ENCODE data around the gene ZNF618. TPM values are rescaled to one million over a fixed set of nuclear protein-coding genes. Genes with fewer than 3 reads are reported as not detected.

Gene ZNF618
- total RNA-seq, 1 donor from 2014 or later, result 0.02 TPM

DNA sequence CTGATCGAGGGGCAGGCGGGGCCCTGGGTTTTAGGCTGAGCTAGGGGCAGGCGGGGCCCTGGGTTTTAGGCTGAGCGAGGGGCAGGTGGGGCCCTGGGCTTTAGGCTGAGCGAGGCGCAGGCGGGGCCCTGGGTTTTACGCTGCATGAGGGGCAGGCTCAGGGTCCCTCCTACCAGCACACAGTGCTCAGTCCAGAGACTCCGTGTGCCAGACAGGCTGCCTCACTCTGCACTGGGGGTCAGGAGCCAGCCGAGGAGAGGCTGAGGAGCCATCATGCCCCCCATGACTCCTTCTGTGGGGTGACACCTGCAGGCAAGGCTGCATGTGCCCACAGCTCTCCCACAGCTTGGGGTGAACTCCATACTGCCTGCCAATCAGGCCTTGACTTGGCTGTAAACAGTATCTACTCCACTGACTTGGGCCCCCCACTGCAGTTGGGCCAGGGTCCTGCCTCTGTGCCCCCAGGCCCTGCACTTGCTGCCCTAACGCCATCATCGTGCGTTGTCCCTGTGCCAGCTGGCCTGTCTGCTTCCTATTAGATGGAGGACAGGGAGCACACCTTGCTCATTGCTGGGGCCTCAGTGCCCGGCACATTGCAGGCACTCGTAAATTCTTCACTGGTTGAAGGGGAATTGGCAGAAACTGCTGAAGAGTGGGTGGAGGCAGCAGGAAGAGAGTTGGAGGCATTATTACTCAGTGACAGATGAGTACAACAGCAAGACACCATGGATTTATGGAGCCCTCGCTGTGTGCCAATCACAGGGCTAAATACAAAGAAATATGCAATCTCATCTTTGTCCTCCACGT, 123.3 kb downstream of the ZNF618 start:
- intact Hi-C loops (cut with micrococcal nuclease), result no loop called here

- intact Hi-C loops (cut with micrococcal nuclease), result no loop called here
Observed at GRCh38 chr9:114000063-114000454, 124.0 kb downstream of the ZNF618 start.

DNA sequence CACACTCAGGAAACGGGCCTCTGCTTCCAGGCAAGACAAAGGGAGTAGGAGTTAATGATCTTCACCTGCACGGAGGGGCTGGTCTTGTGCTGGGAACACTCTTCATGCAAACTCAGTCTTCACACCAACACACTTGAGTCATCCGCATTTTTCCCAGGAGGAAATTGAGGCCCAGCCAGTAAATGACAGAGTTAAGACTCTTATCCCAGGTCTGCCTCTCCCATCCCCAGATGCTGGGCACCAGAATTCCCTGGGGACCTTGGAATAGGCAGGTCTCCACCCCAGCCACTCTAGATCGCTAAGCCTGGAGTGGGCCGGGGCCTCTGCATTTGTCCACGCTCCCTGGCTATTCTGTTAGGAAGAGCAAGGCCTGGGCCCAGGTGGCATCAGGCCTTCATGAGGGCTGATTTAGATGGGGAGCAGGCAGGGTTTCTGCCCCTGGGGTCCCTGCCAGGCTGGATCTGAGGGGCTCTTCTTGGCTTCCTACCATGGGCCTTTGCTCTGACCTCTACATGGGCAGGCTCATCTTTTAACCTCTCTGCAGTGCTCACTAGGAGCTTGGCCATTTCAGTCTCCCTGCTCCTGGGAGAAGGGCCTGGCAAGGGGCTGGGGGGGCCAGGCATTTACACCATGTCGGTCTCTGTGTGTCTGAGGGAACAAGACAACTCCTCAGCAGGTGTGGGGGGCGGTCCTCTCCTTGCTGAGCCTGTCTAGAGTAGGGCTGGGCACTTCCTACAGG, 124.7 kb downstream of the ZNF618 start:
- intact Hi-C loops (cut with micrococcal nuclease), result no loop called here

DNA sequence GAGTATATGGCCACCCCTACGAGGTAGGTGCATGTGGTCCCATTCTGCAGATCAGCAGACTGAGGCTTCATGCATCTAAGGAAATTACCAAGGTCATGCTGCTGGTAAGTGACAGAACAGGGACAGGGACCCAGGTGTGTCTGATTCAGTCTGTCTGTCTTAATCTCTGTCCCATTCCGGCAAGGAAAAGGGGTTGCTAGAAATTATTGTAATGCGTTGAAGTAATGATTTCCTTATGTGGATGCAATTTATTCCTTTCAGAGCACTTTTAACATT, 125.2 kb downstream of the ZNF618 start:
- intact Hi-C loops (cut with micrococcal nuclease), result no loop called here

DNA sequence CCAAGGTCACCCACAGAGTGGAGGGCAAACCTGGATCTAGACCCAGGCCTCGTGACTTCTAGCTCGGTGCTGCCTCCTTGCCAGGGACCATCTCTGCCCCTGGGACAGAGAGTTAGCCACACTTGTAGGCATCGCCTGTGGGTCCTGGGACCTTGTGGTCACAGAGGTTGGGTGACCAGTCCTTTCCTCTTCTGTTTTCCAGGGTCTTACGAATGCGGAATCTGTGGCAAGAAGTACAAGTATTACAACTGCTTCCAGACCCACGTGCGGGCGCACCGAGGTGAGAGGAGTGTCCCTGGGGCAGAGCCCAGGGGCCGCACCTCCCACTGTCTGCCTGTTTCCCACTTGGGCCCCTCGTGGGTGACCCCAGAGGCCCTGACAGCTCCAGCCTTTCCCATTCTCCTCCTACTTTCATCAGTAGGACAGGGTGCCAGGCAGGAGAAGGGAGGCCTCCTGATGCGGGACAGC, 125.7 kb downstream of the ZNF618 start:
- intact Hi-C loops (cut with micrococcal nuclease), result no loop called here

DNA sequence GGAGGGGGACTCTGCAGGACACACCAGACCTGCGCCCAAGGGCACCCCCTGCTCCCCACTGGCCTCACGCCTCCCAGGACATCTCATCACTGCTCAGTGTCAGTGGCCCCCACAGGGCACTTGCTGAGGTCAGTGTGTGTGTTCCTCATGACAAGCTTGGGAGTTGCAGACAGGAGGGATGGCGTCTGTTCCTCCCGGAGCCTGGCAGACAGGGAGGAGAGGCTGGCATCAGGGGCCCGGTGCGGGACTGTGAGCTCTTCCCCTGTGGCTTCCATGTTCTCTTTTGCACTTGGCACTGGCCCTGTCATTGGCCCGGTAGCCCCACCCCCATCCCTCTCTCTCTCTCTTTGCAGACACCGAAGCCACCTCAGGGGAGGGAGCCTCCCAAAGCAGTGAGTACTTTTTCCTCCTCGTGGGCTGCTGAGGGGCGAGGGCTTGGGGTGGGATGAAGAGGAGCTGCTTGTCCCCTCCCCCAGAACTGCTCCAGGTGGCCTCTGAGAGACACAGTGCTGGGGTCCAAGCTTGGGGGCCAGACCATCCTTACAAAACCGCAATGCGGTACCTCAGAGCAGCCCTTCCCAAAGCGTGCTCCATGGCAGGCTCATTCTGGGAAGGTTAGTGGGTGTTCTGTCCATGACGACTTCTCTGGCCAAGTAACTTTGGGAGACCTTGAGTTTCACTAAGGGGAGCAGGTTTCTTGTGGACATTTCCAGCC, 126.3 kb downstream of the ZNF618 start:
- intact Hi-C loops (cut with micrococcal nuclease), result no loop called here

DNA sequence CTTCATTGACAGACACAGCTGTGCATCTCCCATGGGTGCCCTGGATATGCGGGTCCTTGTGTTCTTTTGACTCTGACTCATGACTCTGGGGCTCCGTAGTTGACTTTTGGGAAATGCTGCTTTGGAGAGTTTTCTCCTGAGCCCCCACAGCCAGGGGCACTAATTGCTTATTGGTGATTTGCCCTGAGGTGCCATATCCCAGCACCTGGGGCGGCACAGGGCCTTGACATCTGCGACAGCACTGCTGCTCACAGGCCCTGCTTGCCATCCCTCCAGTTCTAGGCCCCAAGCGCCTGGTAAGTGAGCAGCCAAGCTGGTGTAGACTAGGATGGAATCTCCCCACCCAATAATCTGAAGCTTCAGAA, 126.9 kb downstream of the ZNF618 start:
- intact Hi-C loops (cut with micrococcal nuclease), result no loop called here

- intact Hi-C loops (cut with micrococcal nuclease), result no loop called here
Observed at GRCh38 chr9:114003351-114003750, 127.2 kb downstream of the ZNF618 start.

DNA sequence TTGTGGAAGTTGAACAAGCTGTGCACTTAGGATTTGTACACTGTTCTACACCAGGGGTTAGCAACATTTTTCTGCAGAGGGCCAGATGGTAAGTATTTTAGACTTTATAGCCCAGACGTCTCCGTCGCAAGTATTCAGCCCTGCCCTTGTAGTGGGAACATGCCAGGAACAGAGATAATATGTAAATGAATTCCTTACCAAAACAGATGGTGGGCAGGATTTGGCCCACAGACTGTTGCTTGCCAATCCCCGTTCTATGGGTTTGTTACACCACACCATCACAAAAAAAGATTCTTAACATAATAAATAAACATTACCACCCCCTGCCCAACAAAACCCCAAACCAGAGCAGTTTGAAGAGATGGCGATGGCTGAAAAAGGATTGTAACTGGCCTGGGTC, 127.6 kb downstream of the ZNF618 start:
- intact Hi-C loops (cut with micrococcal nuclease), result no loop called here

DNA sequence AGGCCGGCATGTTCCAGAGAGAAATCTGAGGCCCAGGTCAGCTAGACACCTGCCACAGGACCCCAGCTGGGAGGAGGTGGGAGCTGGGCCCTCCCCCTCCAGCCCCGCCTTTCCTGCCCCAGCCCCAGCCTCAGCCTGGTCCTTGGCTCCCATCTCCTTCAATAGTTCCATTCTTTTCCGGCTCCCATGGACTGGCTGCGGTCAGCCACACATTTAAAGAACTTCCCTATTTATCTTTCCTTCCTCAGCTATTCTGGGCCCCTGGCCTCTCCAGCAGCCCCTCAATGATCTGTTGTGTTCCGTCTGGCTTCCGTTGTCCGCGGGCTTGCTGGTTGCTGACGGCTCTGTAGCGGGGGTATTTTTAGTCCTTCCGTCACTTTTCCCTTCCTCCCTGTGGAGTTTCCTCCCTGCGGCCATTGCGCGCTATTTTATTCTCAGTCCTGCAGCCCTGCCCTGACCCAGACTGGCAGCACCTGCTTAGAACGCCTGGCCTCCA, 128.2 kb downstream of the ZNF618 start:
- intact Hi-C loops (cut with micrococcal nuclease), result no loop called here

DNA sequence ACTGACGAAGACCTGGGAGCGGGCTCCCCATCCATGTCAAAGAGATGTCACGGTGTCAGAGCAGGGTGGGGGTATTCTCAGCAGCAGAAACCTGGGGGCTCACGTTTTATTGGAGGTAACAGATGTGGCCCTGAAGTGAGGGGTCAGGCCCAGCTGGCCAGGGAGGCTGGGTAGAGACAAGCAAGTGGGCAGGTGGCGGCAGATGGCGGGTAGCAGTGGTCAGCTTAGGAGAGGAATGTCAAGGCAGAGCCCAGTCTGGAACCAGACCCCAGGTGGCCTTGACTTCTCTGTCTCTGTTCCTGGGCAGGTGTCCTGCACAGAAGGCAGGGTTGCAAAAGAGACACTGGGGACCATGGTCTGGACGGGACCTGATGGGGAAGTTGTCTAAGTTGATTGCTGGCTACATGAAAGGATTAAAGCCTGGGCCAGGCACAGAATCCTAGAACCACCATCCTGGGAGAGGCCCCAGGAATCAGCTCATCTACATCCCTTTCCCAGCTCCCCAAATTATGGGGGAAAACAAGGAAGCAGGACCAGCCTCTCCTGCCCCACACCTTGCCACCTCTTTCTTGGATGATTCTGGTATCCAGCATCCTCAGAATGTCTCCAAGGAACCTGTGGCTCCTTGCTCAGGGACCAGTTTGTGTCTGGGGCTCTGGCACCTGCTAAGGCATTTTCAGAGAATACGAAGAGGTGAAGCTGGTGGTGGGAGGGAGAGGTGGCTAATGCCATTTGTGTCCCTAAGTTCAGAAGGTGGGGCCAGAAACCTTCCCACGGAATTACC, 129.5 kb downstream of the ZNF618 start:
- intact Hi-C loops (cut with micrococcal nuclease), result no loop called here

- intact Hi-C loops (cut with micrococcal nuclease), result no loop called here
Observed at GRCh38 chr9:114006155-114006550, 130.0 kb downstream of the ZNF618 start.

GRCh38 chr9:114006931-114007691, 131.0 kb downstream of the ZNF618 start:
- intact Hi-C loops (cut with micrococcal nuclease), result no loop called here

GRCh38 chr9:114007991-114008666, 132.0 kb downstream of the ZNF618 start:
- intact Hi-C loops (cut with micrococcal nuclease), result no loop called here

DNA sequence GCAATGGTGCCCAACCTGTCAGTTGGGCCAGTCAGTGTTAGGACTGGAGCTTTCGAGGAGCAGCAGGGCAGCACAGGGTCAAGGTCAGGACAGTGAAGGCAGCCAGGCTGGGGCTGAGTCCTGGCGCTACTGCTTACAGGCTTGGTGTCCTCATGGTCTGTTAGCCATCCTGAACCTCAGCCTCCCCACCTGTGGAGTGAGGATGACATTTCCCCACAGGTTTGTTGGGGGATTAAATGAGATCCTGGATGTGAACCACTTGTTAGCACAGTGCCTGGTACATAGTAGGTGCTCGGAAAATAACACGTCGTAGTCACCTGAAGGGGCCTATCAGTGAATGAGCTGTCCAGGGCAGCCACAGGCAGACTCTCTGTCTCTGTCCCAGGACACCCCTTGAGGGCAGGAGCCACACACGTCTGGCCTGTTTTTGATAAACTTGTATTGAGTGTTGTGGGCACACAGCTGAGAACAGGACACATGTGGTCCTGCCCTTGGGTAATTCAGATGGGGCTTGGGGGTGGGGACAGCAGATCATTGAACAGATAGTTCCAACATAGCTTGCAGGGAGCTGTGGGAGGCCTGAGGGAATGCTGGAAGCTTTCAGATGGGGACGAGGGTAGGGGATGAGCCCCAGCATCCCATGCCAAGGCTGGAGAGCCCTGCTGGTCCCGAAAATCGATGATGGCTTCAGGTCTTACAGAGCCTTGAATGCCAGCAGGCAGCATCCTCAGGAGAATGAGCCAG, 132.7 kb downstream of the ZNF618 start:
- intact Hi-C loops (cut with micrococcal nuclease), result no loop called here

GRCh38 chr9:114011313-114011712, 135.2 kb downstream of the ZNF618 start:
- intact Hi-C loops (cut with micrococcal nuclease), result no loop called here

- intact Hi-C loops (cut with micrococcal nuclease), result no loop called here
Observed at GRCh38 chr9:114012126-114012525, 136.0 kb downstream of the ZNF618 start.

GRCh38 chr9:114014044-114014443, 137.9 kb downstream of the ZNF618 start:
- intact Hi-C loops (cut with micrococcal nuclease), result no loop called here

GRCh38 chr9:114015607-114016006, 139.5 kb downstream of the ZNF618 start:
- intact Hi-C loops (cut with micrococcal nuclease), result no loop called here

Measured in T-helper 1 cell treated with Interleukin-12 subunit alpha and Interleukin-12 subunit beta and Interleukin-4 antibody, amounts not matched to agents 30 ng/mL and 1 ng/mL, for 36 hours (primary cell).